NOMO-1 treated with DMSO at 0.1 percent for 48 hours (cell line): Measurements from ENCODE around the gene AGO4.
"Not testable (repeated sequence)": the region's sequence is repeated elsewhere in the genome, so short reads cannot be mapped to it uniquely, and the experiment has no call there.

ENCODE experiments used
- DNase-seq: peaks from one replicate; lab custom pipeline; 2025; ENCODE audit not compliant: unreplicated experiment; lab: John Stamatoyannopoulos, UW

Gene AGO4

GRCh38 chr1:35807614-35808449 lies at the start of gene AGO4:
Gene AGO4 (plus strand): TSS chr1:35808016. CDS start chr1:35808417, 401 bp downstream.
- DNase-seq, result peak; percentile 45

DNA sequence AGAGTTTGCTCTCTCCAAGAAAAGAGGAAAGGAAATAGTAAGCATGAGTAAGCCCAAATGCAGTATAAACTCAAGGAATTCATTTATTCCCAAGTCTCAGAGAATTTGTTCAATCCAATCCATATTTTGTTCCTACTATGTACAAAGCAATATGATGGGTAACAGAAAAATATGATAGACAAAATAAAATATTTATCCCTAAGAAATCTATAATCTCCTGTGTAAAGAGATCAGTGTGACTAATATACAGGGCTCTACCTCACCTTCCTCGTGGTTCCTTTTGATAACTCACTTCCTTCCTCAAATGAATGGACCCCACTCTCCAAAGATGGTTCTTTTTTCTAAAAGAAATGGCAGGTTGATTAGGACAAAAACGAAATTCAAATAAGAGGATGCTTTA lies 45.7 kb upstream of the AGO4 start:
- DNase-seq, result peak; percentile 14

- DNase-seq, result no peak
Observed at GRCh38 chr1:35763201-35763600, 44.6 kb upstream of the AGO4 start.

GRCh38 chr1:35764283-35764682 lies 43.5 kb upstream of the AGO4 start:
- DNase-seq, result no peak

DNA sequence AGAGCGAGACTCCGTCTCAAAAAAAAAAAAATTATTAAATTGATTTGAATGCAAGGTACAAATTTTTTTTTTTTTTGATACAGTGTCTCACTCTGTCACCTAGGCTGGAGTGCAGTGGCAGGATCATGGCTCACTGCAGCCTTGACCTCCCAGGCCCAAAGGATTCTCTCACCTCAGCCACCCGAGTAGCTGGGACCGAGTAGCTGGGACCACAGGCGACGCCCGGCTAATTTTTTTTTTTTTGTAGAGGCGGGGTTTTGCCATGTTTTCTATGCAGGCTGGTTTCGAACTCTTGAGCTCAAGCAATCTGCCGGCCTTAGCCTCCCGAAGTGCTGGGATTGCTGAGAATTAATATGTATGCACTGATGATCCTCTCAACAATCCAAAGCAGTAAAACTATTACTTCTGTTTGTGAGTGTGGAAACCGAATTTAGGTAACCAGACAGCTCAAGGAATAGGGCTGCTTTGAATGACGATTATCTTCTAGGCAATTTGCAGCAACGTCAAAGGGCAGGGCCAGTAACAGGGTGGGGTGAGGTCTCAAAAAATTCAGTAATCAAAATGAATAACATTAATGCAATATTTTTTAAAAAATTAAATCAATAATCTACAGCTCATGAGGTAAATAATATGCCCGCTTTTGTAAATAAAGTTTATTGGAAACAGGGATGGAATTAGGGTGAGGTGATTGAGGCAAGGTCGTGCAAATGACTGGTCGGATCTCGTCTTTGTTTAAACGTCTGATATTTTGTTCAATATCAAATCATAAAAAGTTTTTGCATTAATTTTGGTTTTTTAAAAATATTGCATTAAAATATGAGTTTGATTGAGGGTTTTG lies 39.2 kb upstream of the AGO4 start:
- no peak for DNase-seq

DNA sequence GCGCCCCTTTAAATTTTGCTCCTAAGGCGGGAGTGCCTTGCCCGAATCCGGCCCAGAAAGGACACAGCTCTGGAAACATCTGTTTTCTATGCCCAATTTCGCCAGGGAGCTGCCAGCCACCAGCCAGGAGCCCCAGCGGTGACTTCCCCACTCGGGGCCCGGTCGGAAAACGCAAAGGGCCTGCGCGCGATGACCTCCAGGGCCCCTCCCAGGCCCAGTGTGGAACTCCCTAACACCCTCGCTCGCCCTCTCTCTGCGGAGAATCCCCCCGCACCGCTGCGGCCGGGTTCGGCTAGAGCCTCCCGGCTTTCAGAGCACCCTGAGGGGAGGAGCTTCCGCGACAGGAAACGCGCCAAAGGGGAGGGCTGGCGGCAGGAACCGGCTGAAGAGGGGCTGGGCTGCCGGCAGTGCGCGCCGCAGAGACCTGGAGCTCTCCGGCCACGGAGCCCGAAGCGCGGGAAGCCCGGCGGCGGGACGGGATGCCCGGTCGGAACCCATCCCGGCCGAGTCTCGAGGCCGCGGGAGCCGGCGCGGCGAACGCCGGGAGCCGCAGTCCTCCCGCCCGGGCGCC lies 38.5 kb upstream of the AGO4 start:
- peak; percentile 84 for DNase-seq

GRCh38 chr1:35773711-35774110 lies 34.1 kb upstream of the AGO4 start:
- no peak for DNase-seq

DNA sequence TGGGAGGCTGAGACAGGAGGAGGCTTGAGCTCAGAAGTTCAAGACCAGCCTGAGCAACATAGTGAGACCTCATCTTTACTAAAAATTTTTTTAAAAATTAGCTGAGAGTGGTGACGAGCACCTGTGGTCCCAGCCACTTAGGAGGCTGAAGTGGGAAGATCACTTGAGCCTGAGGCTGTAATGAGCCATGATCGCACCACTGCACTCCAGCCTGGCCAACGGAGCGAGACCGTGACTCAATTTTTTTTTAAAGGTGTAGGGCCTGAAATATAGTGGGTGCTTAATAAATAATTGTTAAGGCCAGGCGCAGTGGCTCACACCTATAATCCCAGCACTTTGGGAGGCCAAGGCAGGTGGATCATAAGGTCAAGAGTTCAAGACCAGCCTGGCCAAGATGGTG lies 31.6 kb upstream of the AGO4 start:
- DNase-seq, result not testable (repeated sequence)

DNA sequence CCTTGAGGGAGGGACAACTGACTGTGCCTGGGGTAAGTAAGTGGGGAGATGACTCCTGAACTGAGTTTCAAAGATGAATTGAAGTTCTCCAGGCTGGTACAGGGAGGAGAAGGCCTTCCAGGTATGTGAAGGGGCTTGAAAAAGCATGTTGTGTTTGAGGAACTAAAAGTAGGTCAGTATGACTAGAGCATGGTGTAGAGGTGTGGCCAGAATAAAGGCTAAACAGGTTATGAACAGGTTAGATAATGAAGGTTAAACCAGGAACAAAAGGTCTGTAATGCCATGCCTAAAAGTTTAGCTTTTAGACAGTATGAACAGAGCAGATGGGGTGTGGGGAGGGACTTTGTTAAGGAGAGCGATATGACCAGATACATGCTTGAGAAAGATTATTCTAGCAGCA lies 30.7 kb upstream of the AGO4 start:
- DNase-seq, result peak; percentile 2

- DNase-seq, result no peak
Observed at GRCh38 chr1:35783055-35783583, 24.7 kb upstream of the AGO4 start.

GRCh38 chr1:35784364-35784763 lies 23.5 kb upstream of the AGO4 start:
- not testable (repeated sequence) for DNase-seq

GRCh38 chr1:35788139-35788538 lies 19.7 kb upstream of the AGO4 start:
- no peak for DNase-seq

DNA sequence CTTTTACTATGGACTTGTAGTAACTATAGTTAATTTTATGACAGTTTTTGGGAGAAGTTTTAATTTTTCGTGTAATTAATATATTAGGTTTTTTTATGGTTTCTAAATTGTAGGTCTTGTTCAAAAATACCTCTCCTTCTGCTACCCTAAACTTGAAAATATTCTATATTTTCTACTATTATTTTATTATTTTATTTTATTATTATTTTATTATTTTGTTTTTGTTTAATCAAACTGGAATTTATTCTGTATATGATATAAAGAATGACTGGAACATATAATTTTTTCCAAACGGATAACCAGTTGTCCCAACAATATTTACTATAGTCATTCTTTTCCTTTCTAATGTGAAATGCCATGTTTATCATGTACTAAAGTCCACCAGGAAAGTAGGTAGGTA lies 17.1 kb upstream of the AGO4 start:
- DNase-seq, result no peak

DNA sequence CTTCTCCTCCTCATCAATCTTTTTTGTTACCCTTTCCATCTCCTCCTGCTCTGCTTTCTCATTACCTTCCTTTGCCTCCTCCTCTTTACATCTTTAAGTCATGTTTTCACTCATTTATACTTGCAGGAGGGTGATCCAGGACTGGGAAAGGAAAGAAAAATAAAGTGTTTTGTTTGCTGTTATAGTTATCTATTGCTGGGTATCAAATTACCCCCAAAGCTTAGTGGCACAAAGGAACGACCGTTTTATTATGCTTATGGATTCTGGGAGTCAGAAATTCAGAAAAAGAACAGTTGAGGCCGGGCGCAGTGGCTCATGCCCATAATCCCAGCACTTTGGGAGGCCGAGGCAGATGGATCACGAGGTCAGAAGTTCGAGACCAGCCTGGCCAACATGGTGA lies 12.5 kb upstream of the AGO4 start:
- DNase-seq, result no peak

- peak; percentile 68 for DNase-seq
Observed at GRCh38 chr1:35797380-35797779, 10.4 kb upstream of the AGO4 start.

DNA sequence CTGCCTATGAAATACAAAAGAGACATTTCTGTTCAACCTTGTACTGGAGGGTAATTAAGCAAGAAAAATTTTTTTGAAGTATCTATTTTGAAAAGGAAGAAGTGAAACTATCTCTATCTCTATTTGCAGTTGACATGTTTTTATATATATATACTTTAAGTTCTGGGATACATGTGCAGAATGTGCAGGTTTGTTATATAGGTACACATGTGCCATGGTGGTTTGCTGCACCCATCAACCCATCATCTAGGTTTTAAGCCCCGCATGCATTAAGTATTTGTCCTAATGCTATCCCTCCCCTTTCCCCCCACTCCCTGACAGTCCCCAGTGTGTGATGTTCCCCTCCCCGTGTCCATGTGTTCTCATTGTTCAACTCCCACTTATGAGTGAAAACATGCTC lies 9.8 kb upstream of the AGO4 start:
- peak; percentile 90 for DNase-seq

GRCh38 chr1:35800167-35800887 lies 7.5 kb upstream of the AGO4 start:
- peak; percentile 99 for DNase-seq

DNA sequence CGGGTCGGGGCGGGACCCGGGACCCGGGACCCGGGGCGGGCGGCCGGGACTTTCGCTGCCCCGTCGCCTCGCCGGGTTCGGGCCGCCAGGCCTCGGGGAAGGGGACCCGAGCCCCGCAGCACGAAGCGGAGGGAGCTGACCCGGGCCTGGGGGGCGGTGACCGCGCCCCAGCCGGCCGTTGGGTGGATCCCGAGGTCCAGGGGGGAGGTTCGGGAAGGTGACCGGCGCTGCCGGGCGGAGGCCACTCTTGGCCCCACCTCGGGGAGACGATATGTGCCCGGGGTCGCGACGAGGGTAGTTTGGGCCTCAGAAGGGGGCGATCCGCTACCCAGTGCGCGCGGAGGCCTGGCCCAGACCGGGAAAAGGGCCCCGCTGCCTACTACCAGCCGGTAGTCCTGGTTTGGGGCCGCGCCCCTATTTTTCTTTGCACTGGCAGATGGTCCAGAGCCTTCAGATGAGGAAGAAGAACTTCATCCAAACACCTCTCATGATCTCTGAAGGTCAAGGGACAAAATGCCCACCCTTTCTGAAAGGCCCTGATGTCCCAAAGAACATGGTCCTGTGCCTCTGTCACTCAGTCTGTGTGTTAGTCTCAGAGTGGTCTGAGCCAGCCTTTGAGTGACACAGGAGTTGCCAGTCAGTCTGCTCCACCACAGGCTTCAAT lies 766 bp downstream of the AGO4 start:
- peak; percentile 35 for DNase-seq

DNA sequence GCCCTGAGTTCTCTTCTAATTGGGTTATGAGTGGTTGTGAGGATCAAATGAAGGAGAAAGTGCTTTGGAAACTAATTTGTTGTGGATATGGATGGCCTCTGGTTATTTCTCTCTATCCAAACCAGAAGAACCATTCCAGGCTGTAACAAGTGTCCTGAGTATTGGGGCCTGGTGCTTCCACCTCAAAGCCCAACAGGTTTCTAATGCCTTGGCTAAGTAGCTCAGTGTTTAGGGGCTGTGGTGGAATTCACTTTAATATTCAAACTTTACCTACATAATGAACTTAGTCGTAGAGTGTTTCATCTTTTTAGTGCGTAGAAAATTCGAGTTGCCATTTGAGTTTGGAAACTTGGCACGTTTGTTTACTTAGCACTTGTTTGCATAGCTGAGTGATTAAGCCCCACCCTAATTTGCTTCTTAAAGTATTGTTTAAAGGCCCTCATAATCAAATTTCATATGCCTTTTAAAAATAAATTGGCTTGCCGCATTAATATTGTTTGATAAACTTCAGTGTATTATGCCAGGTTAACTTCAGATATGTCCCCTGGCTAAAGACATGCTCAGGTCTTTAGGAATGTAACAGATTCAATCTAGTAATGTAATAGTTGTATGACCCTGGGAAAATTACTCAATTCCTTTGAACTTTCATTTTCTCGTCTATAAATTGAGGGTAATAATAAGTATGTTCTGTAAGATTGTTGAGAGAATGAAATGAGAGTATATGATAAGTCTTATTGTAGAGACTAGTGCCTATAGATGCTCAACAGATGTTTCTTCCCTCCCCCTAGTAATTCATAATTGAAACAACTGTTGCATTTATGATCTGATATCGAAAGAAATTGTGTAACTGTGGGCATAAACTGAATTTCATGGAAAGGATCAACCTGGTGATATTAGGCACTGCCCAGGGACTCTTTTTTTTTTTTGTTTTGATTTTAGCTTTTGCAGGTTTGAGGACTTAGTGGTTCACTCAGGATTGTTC lies 1.6 kb downstream of the AGO4 start:
- DNase-seq, result no peak
